ENCODE results near the gene SLC34A3.

- TF ChIP-seq CTCF (IDR thresholded peaks at IDR 0.05): no peak
- no peak for TF ChIP-seq EZH2 (IDR thresholded peaks at IDR 0.05; ENCODE audit: borderline replicate concordance, insufficient read depth, low read depth, low read length, poor library complexity, severe bottlenecking)
Measured at GRCh38 chr9:137247135-137247915, 16.6 kb downstream of the SLC34A3 start.

All from B cell (primary cell).